NCI-H1417 (cell line): ENCODE measurements around the gene SLC6A8.
A peak's percentile ranks its signal among the peaks of the same experiment; 100 is the strongest.

Source experiments
- DNase-seq, 3 experiments: peaks; one replicate each; lab custom pipeline; 2025; lab: John Stamatoyannopoulos, UW

SLC6A8 gene

GRCh38 chrX:153648358-153649177 lies 39.2 kb upstream of the SLC6A8 start:
- DNase-seq: no peak

- DNase-seq: peak; percentile 17 to 51 (median 41)
Observed at GRCh38 chrX:153649178-153649914, 38.4 kb upstream of the SLC6A8 start.

GRCh38 chrX:153649915-153650782 lies 37.6 kb upstream of the SLC6A8 start:
- DNase-seq: no peak

- DNase-seq: no peak
Observed at GRCh38 chrX:153650959-153651358, 36.8 kb upstream of the SLC6A8 start.

- DNase-seq: no peak
Observed at GRCh38 chrX:153651540-153652079, 36.1 kb upstream of the SLC6A8 start.

- no peak for DNase-seq
Observed at GRCh38 chrX:153653556-153653955, 34.2 kb upstream of the SLC6A8 start.

- no peak for DNase-seq
Observed at GRCh38 chrX:153657161-153657560, 30.6 kb upstream of the SLC6A8 start.

- DNase-seq: no peak
Observed at GRCh38 chrX:153659268-153659667, 28.5 kb upstream of the SLC6A8 start.

GRCh38 chrX:153662266-153662665 lies 25.5 kb upstream of the SLC6A8 start:
- DNase-seq: no peak

GRCh38 chrX:153665726-153666306 lies 21.9 kb upstream of the SLC6A8 start:
- DNase-seq: no peak

GRCh38 chrX:153667281-153667955 lies 20.3 kb upstream of the SLC6A8 start:
- peak in 1 of 3 experiments; percentile 61 for DNase-seq

GRCh38 chrX:153667956-153668396 lies 19.8 kb upstream of the SLC6A8 start:
- peak; percentile 68 to 86 (median 83) for DNase-seq

GRCh38 chrX:153668423-153669173 lies 19.1 kb upstream of the SLC6A8 start:
- DNase-seq: no peak

GRCh38 chrX:153669174-153669890 lies 18.4 kb upstream of the SLC6A8 start:
- peak in 2 of 3 experiments; percentile 7 to 38 for DNase-seq

- DNase-seq: no peak
Observed at GRCh38 chrX:153669901-153670731, 17.6 kb upstream of the SLC6A8 start.

- DNase-seq: no peak
Observed at GRCh38 chrX:153670748-153671588, 16.8 kb upstream of the SLC6A8 start.
